ENCODE results near the gene SUCLG2.

DNA sequence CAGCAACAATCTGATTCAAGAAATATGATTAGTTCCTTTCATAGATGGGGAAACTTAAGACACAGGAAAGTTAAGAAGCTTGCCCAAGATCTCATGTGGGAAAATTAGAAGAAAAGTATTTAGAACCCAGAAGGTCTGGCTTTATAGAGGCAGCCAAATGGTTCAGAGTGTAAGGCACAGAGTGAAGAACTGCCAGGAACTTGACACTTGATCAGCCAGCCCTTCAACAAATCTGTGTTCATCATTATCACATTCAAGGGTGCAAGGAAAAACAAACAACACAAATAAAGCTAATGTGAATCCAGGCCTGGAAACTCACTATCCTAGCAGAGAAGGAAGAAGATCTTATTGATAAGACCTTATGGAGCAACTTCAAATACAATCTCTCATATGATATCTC is 62.4 kb downstream of the SUCLG2 start:
- TF ChIP-seq, protein P1, sequence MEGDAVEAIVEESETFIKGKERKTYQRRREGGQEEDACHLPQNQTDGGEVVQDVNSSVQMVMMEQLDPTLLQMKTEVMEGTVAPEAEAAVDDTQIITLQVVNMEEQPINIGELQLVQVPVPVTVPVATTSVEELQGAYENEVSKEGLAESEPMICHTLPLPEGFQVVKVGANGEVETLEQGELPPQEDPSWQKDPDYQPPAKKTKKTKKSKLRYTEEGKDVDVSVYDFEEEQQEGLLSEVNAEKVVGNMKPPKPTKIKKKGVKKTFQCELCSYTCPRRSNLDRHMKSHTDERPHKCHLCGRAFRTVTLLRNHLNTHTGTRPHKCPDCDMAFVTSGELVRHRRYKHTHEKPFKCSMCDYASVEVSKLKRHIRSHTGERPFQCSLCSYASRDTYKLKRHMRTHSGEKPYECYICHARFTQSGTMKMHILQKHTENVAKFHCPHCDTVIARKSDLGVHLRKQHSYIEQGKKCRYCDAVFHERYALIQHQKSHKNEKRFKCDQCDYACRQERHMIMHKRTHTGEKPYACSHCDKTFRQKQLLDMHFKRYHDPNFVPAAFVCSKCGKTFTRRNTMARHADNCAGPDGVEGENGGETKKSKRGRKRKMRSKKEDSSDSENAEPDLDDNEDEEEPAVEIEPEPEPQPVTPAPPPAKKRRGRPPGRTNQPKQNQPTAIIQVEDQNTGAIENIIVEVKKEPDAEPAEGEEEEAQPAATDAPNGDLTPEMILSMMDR (IDR thresholded peaks at IDR 0.05), result no peak
- no peak for TF ChIP-seq POLR2A (IDR thresholded peaks at IDR 0.05)
